Gastroesophageal sphincter (tissue), 4 donors: ENCODE results near the gene MYLK4. TPM values are rescaled to one million over a fixed set of nuclear protein-coding genes. Genes with fewer than 3 reads are reported as not detected.

Experiments
- ATAC-seq: fragments of 150-250 bp; one replicate; pipeline ENCODE4 v1.9.1; 2016; ENCODE audit warnings: mild to moderate bottlenecking, moderate library complexity
- H3K27ac ChIP-seq, 4 donors: fragments of 200-600 bp; sonication (generic) in 3 of 4; 1 replicate in 3 of 4; 2 replicates in 1 of 4; pipeline ENCODE4 v1.5.1; 2016 to 2019
- H3K27me3 ChIP-seq: fragments of 200-600 bp; sonication (generic); one replicate; pipeline ENCODE4 v1.5.1; 2019
- H3K36me3 ChIP-seq, 2 donors: fragments of 200-600 bp; sonication (generic); one replicate each; pipeline ENCODE4 v1.5.1; 2019; ENCODE audit warnings: control low read depth in 1 of 2
- H3K4me1 ChIP-seq, 3 donors: fragments of 200-600 bp; sonication (generic); 1 replicate in 2 of 3; 2 replicates in 1 of 3; pipeline ENCODE4 v1.5.1; 2016 to 2019; ENCODE audit warnings: control low read depth in 2 of 3
- H3K4me3 ChIP-seq, 2 donors: fragments of 200-600 bp; sonication (generic); one replicate each; pipeline ENCODE4 v1.5.1; 2019; ENCODE audit warnings: mild to moderate bottlenecking in 1 of 2, moderate library complexity in 1 of 2
- H3K9me3 ChIP-seq, 3 donors: fragments of 200-600 bp; sonication (generic); one replicate each; pipeline ENCODE4 v1.5.1; 2017 to 2019; ENCODE audit warnings: control low read depth in 2 of 3
- EP300 ChIP-seq: sonication (generic); formaldehyde crosslinking; IDR thresholded peaks from one replicate; pipeline ENCODE4 v1.6.1; 2017; ENCODE audit warnings: antibody characterized with exemption, mild to moderate bottlenecking
- POLR2A ChIP-seq, 2 donors: fragments of 450-650 bp; IDR thresholded peaks; one replicate each; pipeline ENCODE4 v1.6.1; 2017; ENCODE audit warnings: antibody characterized with exemption in 2 of 2, mild to moderate bottlenecking in 2 of 2, moderate library complexity in 1 of 2
- POLR2AphosphoS5 ChIP-seq: sonication (generic); formaldehyde crosslinking; IDR thresholded peaks from one replicate; pipeline ENCODE4 v1.6.1; 2017; ENCODE audit warnings: antibody characterized with exemption
- WGBS, 2 donors: methylation state at CpG; one replicate each; pipeline ENCODE4 v1.1.5; 2018; ENCODE audit warnings: low coverage in 1 of 2; 5-methylcytosine and 5-hydroxymethylcytosine counted together
- total RNA-seq, 4 donors: library from RNA; depleted of rRNA; stranded (reverse); fragments of >200 nt; gene quantifications; one replicate each; pipeline ENCODE4 v1.1.0, GENCODE V29; 2016
- TF ChIP-seq, protein P1 (sequence below), 4 experiments: fragments of 200-600 bp in 2 of 4; fragments of 450-650 bp in 2 of 4; sonication (generic) in 1 of 4; IDR thresholded peaks; one replicate each; pipeline ENCODE4 v1.5.1; 2017 to 2019; ENCODE audit warnings: antibody characterized with exemption in 4 of 4, mild to moderate bottlenecking in 2 of 4, moderate library complexity in 2 of 4

MYLK4 gene
- total RNA-seq, 4 donors from 2014 or later = 0.31 to 1.2 (median 0.56) TPM

GRCh38 chr6:2781685-2782355 is 31.1 kb upstream of the MYLK4 start:
- peaks cover 0 to 72% of the 10 kb centered on the region in 2 donors for H3K36me3 ChIP-seq
- ATAC-seq = peak; percentile 24
- peaks cover 0 to 16% (median 0%) of the 10 kb centered on the region in 3 donors for H3K4me1 ChIP-seq
- TF ChIP-seq POLR2AphosphoS5 (no peak), EP300 (no peak), POLR2A (IDR thresholded peaks at IDR 0.05) (no peak)
- TF ChIP-seq, protein P1, sequence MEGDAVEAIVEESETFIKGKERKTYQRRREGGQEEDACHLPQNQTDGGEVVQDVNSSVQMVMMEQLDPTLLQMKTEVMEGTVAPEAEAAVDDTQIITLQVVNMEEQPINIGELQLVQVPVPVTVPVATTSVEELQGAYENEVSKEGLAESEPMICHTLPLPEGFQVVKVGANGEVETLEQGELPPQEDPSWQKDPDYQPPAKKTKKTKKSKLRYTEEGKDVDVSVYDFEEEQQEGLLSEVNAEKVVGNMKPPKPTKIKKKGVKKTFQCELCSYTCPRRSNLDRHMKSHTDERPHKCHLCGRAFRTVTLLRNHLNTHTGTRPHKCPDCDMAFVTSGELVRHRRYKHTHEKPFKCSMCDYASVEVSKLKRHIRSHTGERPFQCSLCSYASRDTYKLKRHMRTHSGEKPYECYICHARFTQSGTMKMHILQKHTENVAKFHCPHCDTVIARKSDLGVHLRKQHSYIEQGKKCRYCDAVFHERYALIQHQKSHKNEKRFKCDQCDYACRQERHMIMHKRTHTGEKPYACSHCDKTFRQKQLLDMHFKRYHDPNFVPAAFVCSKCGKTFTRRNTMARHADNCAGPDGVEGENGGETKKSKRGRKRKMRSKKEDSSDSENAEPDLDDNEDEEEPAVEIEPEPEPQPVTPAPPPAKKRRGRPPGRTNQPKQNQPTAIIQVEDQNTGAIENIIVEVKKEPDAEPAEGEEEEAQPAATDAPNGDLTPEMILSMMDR (IDR thresholded peaks at IDR 0.05) = no peak
- H3K27ac ChIP-seq = no peak overlapping the region
- 76 to 98% methylated on average over 5 of the region's 7 CpGs for WGBS, 2 donors
- H3K27me3 ChIP-seq = no peaks in the 10 kb centered on the region
- H3K9me3 ChIP-seq = no peaks in the 10 kb centered on the region
- no peak overlapping the region for H3K4me3 ChIP-seq

DNA sequence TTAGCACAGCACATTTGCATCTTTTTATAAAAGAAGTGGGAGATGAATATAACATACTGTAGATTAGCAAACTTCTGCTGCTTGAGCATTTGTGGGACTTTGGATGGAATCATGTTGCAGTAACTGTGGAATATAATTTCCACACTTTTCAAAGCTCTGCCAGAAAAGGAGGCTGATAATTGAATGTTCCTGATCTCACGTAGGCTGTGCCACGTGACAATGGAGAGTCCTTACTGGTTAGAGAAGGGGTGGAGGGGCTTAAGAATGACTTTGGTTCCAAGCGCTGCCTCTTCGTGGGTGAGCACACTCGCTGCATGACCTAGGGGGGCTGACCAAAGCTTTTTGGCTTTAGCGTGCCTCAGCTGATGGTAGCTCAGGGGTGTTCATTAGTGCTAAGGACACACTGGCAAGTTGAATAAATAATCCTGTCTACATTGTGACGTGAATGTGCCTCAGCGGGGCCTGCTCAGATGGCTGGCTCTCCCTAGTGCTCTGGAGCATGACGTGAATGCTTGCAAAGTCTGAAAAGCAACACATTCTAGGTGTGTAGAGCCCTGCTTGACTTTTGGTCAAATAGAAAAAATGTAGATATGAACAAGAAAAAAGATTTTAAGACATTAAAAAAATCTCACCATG is 29.5 kb upstream of the MYLK4 start:
- ATAC-seq = no peak
- WGBS, 2 donors = 83 to 88% methylated on average over 2 to 8 of the region's 9 CpGs

DNA sequence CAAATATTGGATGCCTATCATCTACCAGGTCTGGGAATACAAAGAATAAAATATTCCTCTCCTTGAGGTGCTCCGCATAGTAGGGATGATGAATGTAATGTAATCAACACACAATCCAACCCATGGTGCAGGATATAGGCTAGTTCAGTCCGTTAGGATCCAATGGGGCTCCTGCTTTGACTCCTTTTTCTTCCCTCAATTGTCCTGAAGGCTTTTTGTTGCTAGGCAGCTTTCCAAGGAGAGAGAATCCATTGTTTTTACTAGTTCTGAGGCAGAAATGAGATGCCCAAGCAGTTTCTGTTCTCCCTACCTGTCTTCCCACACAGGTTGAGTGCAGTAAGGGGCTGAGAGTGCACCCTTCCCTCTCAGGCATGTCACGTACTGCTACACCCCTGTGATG is 26.5 kb upstream of the MYLK4 start:
- Histone ChIP-seq H3K4me3 (no peak overlapping the region), H3K27me3 (no peaks in the 10 kb centered on the region), H3K27ac (no peak overlapping the region), H3K4me1 (peaks cover 0 to 44% (median 0%) of the 10 kb centered on the region in 3 donors), H3K36me3 (peaks cover 0 to 60% of the 10 kb centered on the region in 2 donors), H3K9me3 (no peaks in the 10 kb centered on the region)
- 88 to 96% methylated on average over 3 of the region's 3 CpGs for WGBS, 2 donors
- ATAC-seq = no peak
- TF ChIP-seq, protein P1 (IDR thresholded peaks at IDR 0.05) = no peak
- TF ChIP-seq EP300 = no peak
- TF ChIP-seq POLR2AphosphoS5 = no peak
- TF ChIP-seq POLR2A (IDR thresholded peaks at IDR 0.05) = no peak

More for the DNA sequence above, 29.5 kb upstream of the MYLK4 start:
- peaks cover 0 to 56% of the 10 kb centered on the region in 2 donors for H3K36me3 ChIP-seq
- peaks cover 0 to 19% (median 0%) of the 10 kb centered on the region in 3 donors for H3K4me1 ChIP-seq
- H3K27me3 ChIP-seq = no peaks in the 10 kb centered on the region
- TF ChIP-seq EP300 (no peak), POLR2AphosphoS5 (no peak), POLR2A (IDR thresholded peaks at IDR 0.05) (no peak)
- TF ChIP-seq, protein P1 (IDR thresholded peaks at IDR 0.05) = no peak
- no peaks in the 10 kb centered on the region for H3K9me3 ChIP-seq
- H3K27ac ChIP-seq = no peak overlapping the region
- no peak overlapping the region for H3K4me3 ChIP-seq

DNA sequence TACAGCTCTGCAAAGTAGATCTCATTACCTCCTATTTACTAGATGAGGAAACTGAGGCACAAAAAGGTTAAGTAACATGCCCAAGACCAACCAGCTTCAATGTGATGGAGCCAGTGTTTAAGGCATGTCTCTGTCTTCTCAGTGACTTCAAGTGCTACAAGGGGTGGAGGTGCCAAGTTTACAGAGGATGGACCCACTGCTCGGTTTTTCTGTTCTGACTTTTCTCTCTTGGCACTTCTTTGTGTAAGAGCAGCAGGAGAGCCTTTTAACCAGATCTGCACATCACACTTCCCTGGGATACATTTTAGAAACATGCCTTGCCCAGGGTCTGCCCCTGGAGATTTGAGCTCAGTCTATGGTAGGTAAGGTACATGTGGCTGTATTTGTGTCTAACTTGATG is 24.3 kb upstream of the MYLK4 start:
- Histone ChIP-seq H3K4me1 (peaks cover 0 to 64% (median 0%) of the 10 kb centered on the region in 3 donors), H3K36me3 (peaks cover 0 to 55% of the 10 kb centered on the region in 2 donors), H3K27me3 (no peaks in the 10 kb centered on the region), H3K9me3 (no peaks in the 10 kb centered on the region), H3K4me3 (no peak overlapping the region), H3K27ac (no peak overlapping the region)
- 50% methylated on average over 1 of the region's 1 CpG; no CpG with 5 or more reads in 1 of the 2 donors for WGBS, 2 donors
- TF ChIP-seq POLR2AphosphoS5 = no peak
- TF ChIP-seq EP300 = no peak
- TF ChIP-seq, protein P1 (IDR thresholded peaks at IDR 0.05) = no peak
- TF ChIP-seq POLR2A (IDR thresholded peaks at IDR 0.05) = no peak
- no peak for ATAC-seq

DNA sequence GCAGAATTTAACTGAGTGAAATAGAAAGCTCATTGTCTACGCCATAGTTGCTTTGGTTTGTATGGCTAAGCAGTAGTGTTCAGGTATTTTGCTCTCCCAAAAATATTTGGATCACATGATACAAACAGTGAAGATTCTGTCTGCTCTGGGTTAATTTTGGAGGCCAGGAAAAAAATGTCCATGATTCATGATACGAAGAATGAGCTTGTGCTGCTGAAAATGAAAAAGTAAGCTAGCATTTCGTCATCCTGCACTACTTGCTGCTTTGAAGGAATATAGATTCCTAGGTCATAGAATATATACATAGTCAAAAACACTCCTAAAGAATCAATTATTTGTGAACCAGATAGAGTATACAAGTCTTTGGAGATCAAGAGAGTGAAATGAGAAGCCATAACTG is 22.7 kb upstream of the MYLK4 start:
- no peak for TF ChIP-seq EP300
- TF ChIP-seq, protein P1 (IDR thresholded peaks at IDR 0.05) = no peak
- Histone ChIP-seq H3K27me3 (no peaks in the 10 kb centered on the region), H3K36me3 (peaks cover 0 to 43% of the 10 kb centered on the region in 2 donors), H3K4me3 (no peak overlapping the region), H3K27ac (no peak overlapping the region), H3K4me1 (peaks cover 0 to 76% (median 3%) of the 10 kb centered on the region in 3 donors), H3K9me3 (no peaks in the 10 kb centered on the region)
- WGBS, 2 donors = 42 to 57% methylated on average over 3 of the region's 3 CpGs
- no peak for ATAC-seq
